Activated CD8-positive, alpha-beta memory T cell treated with anti-CD3 and anti-CD28 coated beads for 48 hours (primary cell): ENCODE data around the gene TTLL12.
"Not testable (repeated sequence)": the region's sequence is repeated elsewhere in the genome, so short reads cannot be mapped to it uniquely, and the experiment has no call there.

Source experiments
- DNase-seq, 3 experiments: peaks; one replicate each; pipeline ENCODE4 v3.0.0-alpha.2; 2020; ENCODE audit warnings: low read depth in 2 of 3, low spot score in 2 of 3

Gene TTLL12

DNA sequence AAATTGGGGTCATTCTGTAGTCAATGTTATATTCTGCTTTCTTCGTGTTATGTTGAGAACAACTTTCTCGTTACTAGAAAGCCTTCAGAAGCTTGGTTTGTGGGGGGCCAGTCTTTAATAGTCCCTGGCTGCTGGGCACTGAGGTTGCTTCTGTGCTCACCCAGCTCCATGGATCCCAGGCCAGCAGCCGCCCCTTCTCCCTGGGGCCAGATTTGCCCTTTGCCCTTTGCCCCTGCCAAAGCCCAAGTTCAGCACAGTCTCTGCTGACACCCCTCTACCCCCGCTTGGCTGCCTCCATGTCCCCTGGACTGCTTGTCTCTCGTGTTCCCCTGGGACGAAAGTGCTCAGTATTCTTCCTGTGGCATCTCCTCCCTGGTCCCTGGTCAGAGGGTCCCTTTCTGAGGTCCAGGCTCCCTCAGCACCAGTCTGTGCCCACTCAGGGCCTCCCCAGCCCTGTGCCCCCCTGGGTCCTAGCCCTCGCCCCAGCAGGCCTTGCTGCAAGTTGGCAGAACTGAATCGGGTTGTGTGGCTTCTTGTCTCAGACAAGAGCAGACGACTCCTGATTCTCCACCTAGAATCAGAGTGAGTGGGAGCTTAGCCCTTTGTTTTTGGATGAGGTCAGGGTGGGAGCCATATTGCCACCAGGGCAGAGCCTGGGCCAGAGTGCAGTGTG lies 28.9 kb downstream of the TTLL12 start:
- DNase-seq, result no peak

DNA sequence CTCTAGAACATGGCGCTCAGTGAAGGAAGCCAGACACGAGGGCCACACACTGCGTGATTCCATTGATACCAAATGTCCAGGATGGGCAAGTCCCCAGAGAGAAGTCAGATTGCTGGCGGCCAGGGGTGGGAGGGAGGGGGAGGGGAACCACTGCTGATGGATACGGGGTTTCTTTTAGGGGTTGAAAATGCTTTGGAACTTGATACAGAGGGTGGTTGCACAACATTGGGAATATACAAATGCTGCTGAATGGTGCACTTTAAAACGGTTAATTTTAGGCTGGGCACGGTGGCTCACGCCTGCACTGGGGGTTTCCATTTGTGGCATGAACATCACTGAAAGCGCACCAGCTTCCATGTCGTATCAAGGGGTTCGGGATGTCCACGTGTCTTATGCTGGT lies 30.5 kb downstream of the TTLL12 start:
- DNase-seq, result no peak

DNA sequence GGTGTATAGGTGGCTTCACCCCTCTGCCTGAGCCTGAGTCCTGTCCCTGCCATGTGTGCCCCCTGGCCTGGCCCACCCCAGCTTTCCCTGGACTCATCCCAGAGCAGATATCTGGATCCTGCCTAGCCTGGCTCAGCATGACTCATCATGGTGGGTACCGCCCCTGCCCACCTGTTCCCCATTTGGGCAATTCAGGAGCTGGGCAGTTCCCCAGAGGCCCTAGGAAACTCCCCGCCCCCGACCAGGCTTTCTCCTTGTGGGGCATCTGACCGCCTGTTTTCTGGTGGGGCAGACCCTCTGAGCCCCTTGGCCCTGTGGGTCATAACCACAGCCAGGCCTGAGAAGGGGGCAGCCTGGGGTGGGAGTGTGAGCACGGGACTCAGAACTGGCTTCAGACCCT lies 31.1 kb downstream of the TTLL12 start:
- DNase-seq, result no peak

DNA sequence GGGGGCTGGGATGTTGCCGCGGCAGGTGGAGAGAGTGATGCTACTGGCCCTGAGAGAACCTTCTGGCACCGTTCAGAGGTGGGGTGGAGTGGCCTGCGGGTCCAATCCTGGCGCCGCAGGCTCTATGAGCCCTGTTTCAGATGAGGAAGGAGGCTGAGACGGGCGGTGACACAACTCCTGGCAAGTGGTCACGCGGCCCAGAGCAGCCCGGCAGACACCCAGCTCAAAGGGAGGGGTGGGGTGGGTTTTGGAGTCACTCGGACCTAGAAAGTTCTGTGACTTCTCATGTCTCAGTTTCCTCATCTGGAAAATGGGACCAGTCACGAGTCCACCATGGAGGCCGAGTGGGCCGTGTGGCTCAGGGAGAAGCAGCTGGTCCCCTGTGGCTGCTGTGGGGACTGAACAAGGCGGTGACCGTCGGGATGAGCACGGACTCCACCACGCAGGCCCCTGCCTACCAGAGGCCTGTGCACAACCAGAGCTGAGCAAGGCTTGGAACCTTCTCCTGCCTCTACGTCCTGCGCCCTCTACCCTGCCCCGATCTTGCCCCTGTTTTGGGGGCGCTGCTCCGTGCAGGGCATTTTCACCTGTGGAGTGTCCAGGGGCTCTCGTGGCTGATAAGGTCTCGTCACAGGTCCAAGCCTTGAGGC lies 31.9 kb downstream of the TTLL12 start:
- no peak for DNase-seq

DNA sequence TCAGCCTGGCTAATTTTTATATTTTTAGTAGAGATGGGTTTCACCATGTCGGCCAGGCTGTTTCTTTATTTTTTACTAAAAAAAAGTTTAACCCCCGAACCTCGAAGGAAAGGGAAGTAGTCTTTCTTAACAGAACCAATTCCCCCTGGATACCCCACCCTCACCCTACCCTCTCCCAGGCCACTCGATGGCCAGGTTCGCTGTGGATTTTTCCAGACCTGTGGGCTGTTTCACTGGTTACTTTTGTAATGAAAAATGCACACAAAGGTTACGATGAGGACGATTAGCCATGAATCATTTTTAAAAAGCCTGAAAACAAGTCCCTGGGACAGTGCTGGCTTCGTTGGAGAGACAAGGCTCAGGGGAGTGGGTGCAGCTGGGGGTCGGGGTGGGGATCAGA lies 33.0 kb downstream of the TTLL12 start:
- DNase-seq, result no peak

DNA sequence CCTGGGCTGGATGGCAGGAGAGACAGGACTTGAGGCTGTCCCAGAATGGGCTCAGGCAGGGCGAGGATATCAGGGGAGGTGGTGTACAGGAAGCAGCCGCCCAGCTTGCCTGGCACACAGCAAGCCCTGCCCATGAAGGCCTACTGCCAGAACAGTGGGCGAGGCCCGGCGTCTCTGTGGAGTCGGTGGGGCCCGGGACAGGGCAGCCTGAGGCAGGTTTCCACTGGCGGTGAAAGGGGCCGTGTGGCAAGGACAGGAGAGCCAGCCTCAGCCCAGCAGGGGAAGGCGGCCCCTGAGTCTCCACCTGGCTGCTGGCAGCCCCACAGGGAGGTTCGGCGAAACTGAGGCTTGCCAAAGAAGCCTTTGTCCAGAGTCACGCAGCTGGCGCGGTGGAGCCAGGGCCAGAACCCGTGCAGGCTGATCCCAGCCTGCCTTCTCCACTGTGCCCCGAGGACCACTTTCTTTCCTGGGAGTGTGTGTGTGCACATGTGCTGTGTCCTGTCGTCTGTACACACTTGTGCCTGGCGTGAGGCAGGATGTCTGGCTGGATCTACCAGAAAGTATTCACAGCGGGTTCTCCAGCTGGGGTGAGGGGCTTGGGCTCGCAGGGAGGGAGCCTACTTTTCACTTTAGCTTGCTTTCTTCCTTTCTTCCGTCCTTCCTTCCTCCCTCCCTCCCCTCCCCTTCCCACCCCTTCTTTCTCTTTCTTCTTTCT lies 34.4 kb downstream of the TTLL12 start:
- DNase-seq, result peak in 2 of 3 experiments; percentile 16 to 26

DNA sequence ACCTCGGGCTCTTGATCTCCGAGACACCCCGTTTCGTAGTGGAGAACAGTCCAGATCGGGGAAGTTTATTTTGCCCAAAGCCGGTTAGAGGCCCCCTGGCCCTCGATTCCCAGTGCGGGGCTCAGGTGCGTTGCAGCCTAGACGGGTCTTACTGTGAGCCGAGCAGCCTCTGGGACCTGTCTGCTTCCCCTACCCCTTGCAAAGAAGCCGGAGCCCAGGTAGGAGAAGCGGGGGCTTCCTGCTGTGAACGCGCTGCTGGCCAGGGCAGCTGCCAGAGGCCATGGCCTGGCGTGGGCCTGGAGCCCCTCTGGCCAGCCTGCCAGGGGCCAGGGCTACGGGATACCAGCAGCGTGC lies 35.0 kb downstream of the TTLL12 start:
- DNase-seq, result no peak

DNA sequence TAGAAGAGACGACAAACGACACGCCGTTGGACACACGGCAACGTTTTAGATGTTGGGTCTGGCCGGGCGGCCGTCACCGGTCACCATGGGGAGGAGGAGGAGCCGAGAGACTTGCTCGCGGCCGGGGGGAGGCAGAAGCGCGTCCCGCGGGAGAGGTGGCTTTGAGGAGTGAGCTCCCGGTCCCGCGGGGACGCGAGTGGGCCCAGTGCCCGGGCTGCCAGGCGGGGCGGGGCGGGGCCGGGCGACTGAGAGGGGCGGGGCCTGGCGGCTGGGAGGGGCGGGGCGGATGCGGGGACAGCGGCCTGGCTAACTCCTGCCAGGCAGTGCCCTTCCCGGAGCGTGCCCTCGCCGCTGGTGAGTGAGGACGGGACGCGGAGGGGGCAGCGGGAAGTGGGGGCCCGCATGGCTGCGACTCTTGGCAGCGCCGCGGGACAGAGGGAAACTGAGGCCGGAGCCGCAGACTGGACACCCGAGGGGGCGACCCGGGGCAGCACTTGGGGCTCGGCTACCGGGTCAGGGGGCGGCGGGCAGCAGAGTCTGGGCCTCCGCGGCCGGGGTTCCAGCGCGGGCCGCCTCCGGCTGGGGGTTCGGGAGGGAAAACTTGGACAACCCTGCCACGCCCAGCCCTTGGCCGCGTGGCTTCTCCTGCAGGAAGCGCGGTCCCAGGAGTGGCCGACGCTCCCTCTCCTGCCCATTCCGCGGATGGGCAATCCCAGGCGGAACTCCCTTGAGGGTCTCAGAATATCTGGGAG lies 35.5 kb downstream of the TTLL12 start, which contains the start of gene TSPO:
Gene TSPO (plus strand): TSS at position 309 of the 752 bp plus-strand sequence. CDS start 7,680 bp downstream, outside the sequence.
- peak; percentile 28 to 39 (median 30) for DNase-seq

DNA sequence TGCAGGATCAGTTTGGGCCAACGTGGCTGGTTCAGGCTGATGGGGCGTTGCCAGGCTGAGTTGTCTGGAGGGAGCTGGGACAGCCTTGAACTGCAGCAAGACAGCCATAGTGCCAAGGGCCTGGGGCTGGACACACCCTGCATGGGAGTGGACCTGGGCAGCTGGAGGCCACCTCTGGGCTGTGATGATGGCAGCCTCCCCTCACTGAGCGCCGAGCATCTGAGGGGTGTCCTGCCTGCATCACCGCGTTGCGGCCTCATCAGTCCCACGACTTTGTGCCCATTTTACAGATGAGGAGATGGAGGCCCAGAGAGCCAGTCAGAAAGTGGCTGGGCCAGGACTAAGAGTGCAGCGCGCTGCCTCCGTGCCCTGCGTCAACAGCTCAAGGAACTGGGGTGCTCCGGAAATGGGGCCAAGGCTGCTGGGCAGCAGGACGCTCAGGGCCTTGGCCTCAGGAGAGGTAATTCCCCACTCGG lies 36.2 kb downstream of the TTLL12 start:
- no peak for DNase-seq

DNA sequence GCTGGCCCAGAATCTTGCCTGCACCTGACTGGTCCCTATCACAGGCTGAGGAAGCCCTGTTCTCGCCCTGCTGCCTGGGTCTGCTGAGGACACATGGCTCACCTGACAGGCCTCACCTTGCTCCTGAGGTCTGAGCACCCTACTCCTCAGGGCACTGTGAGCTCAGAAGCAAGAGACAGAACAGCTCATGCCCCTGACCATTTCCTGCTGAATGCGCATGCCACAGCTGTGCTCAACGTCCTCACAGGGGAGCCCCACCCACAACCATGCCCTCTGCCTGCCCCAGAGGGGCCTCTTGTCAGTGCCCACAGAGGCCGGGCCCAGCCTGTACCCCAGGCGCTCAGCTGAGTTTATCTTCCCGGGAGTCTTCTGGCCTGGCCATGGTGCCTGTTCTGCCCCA lies 38.4 kb downstream of the TTLL12 start:
- DNase-seq, result no peak

DNA sequence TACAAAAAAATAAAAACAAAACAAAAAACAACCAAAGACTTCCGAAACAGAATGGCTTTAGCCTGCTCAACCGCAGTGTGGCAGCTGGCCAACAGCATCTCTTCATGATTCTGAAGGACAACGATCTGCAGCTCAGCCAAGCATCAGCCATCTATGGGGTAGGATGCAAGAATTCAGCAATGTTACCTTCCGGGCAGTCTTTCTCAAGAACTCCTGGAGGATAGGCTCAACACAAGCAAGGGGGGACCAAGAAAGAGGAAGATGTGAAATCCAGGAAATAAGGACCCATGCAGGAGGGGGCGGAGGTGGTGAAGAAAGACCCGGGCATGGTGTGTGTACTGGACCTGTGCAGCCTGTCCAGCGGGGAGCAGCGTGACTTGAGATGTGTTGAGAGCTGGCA lies 39.1 kb downstream of the TTLL12 start:
- DNase-seq, result no peak

DNA sequence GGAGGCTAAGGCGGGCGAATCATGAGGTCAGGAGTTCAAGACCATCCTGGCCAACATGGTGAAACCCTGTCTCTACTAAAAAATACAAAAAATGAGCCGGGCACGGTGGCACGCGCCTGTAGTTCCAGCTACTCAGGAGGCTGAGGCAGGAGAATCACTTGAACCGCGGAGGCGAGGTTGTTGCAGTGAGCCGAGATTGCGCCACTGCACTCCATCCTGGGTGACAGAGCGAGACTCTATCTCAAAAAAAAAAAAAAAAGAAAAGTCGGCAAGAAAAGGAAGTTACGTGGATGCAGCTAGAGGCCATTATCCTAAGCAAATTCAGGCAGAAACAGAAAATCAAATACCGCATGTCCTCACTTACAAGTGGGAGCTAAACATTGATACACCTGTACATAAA lies 40.6 kb downstream of the TTLL12 start:
- not testable (repeated sequence) for DNase-seq

DNA sequence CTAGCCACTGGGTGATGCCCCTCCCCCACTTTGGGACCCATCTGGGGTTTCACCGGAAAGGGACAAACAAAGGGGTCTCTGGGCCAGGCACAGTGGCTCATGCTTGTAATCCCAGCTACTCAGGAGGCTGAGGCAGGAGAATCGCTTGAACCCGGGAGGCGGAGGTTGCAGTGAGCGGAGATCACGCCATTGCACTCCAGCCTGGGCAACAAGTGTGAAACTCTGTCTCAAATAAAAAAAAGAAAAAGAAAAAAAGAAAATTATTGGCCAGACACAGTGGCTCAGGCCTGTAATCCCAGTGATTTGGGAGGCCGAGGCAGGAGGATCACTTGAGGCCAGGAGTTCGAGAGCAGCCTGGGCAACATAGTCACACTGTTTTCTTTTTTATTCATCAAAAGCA lies 41.6 kb downstream of the TTLL12 start:
- DNase-seq, result not testable (repeated sequence)

DNA sequence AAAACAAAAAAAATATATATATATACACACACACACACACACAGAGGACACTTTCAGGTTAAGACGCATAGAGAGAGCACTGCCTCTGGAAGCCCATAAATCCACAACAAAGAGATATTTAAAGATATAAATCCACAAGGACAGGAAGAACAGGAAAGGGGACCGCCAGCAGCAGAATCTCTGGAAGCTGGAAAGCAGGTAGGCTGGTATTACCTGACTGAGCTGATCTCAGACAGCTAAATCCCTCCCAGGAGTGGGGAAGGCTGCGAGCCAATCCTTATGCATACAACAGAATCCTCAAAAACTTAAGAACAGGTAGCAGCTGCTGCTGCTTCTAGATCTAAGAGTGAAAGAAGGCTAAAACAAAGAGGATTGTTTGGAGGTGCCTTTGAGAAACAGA lies 42.0 kb downstream of the TTLL12 start:
- no peak for DNase-seq

DNA sequence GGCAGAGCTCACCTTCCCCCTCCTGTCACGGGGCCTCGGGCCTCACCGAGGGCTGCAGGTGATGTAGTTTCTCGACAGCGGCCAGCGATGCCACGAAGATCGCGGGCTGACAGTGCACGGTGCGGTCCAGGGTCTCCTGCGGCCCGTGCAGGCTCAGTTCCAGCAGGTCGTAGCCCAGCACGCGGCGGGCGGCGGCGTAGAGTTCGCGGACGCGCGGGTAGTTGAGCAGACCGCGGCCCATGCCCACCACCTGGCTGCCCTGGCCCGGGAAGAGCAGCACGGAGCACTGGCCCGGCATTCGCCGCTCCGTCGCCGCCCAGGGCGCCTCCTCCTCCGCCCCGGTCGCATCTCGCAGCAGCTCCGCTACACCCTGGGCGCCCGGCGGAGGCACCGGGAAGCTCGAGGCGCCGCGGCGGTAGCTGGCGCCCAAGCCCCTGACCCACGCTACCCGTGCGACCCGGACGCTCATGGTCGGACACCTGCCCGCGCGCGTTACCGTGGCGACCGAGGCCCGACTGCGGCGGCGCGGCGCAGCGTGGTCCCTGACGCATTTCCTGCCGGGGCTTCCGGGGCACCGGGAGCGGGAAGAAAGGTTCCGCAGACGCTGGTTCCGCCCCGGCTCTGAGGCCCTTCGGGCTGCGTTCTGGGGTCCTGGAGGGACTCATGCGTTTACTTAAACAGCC lies 43.9 kb downstream of the TTLL12 start, which contains the start of gene MCAT:
Gene MCAT (minus strand): TSS at position 519 of the 683 bp plus-strand sequence. CDS start 50 bp downstream, at position 469.
- peak; percentile 64 to 74 (median 73) for DNase-seq

DNA sequence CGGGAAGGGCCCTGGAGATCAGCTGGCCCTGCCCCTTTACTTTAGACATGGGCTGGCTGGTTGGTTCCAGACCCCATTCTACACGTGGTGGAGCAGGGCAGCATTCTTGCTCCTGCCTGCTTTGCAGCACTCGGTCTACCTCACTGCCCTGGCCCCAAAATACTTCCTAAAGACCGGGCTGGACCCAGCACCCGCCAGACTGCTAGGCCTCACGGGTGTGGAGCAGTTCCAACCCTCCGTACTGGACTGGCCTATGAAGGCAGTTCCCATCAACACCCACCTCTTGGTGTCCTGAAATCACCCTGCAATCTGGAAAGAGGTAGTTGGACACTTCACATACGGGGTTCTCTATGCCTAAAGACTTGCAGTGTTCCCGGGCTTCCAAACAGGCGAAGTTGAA lies 50.1 kb downstream of the TTLL12 start:
- no peak for DNase-seq

DNA sequence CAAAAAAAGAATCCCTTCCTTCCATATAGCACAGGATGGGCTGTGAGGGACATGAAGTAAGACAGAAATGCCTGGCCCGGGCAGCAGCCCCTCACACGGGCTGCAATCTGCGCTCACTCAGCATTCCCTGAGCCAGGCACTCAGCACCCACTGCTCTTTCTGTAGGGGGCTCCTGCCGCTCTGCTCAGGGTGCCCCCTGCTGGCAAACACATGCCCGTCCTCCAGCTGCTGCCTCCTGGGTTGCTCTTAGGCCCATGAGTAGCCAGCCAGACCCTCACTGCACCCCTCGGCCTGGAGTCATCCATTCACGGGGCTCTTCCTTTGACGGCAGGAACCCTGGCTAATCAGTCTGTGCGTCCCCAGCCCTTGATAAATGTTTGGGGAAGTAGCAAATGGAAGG lies 50.7 kb downstream of the TTLL12 start:
- DNase-seq, result no peak

DNA sequence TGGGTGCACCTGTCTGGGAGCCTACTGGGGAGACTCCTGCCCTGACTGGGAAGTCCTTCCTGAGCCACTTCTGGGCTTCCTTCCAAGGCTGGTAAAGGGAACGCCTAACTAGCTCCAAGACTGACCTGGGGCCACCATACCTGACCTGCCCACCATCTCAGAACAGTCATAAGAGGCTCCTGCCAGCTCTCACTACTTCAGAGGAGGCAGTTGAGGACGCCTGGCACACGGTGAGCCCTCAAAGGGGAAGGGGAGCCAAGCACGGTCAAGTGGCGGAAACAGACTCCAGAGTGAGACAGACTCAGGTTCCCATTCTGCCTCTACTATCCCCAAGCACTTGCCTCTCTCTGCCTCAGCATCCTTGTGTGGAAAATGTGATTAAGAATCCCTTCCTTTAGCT lies 51.4 kb downstream of the TTLL12 start:
- no peak for DNase-seq

DNA sequence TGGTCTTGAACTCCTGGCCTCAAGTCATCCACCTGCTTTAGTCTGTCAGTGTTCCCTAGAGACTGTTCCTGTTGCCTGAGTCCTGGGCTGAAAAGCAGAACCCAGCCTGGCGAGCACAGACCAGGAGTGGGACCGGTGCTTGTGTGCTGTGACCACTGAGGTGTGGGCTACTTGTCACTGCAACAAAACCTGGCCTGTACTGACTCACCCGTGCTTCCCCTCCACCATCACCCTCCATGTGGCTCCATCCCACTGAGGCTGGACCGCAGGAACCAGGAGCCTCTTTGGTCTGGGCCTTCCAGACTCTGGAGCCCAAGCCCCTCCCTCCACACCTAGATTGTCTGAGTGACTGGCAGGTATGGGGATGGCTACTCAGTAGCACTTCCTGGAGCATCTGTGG lies 52.4 kb downstream of the TTLL12 start:
- DNase-seq, result no peak

DNA sequence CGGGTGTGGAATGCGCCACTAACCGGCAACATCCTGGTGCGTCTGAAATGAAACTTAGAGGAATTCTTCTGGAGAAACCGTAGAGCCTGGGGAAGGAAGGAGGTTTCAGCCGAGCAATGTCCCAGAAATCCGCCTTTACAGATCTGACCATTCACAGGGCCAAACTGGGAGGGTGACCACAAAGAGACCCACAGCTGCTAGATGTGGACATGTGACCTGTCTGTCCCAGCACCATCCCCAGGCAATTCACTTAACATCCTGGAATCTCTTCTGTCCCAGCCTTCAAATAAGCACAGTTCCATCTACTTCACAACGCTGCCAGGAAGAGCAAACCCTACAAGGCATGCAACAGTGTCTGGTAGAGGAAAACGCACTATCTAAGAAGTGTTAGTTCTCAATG lies 53.5 kb downstream of the TTLL12 start:
- no peak for DNase-seq
